Pancreas (tissue), 10 donors: ENCODE results near the gene RNASEL. TPM values are rescaled to one million over a fixed set of nuclear protein-coding genes. Genes with fewer than 3 reads are reported as not detected.
"Not testable (repeated sequence)": the region's sequence is repeated elsewhere in the genome, so short reads cannot be mapped to it uniquely, and the experiment has no call there.

Experiments
- ATAC-seq, 4 donors: fragments of 200-7000 bp; cut with Tn5 transposase; one replicate each; pipeline versions ENCODE4 v1.8.0 to v1.9.1; 2020; ENCODE audit warnings: mild to moderate bottlenecking in 4 of 4, moderate library complexity in 4 of 4
- DNase-seq, 6 donors: peaks; one replicate each; pipeline ENCODE4 v3.0.0-alpha.2; 2020
- FAIRE-seq: peaks from 2 replicates; lab custom pipeline; 2012; peaks lifted over from hg19 to GRCh38; lab: Jason Lieb, UNC
- H3K27ac ChIP-seq, 4 donors: fragments of 200-600 bp; sonication (generic); 1 replicate in 3 of 4; 2 replicates in 1 of 4; pipeline versions ENCODE4 v1.5.0 to v1.8.0; 2020
- H3K27me3 ChIP-seq, 4 donors: fragments of 200-600 bp; one replicate each; pipeline ENCODE4 v1.8.0; 2021
- H3K36me3 ChIP-seq, 3 donors: fragments of 200-600 bp; sonication (generic) in 1 of 3; one replicate each; pipeline versions ENCODE4 v1.5.0 to v1.8.0; 2020 to 2021
- H3K4me1 ChIP-seq, 3 donors: fragments of 200-600 bp; one replicate each; pipeline ENCODE4 v1.8.0; 2021
- H3K4me3 ChIP-seq, 4 donors: fragments of 200-600 bp; sonication (generic) in 2 of 4; one replicate each; pipeline versions ENCODE4 v1.5.0 to v1.8.0; 2020 to 2021
- H3K9me3 ChIP-seq, 4 donors: fragments of 200-600 bp; one replicate each; pipeline ENCODE4 v1.8.0; 2021
- WGBS, 2 donors: extraction: QIAGEN DNeasy Blood & Tissue Kit; methylation state at CpG; one replicate each; pipeline ENCODE4 v1.1.7; 2013; 5-methylcytosine and 5-hydroxymethylcytosine counted together
- intact Hi-C, 3 donors: fragments of 100-400 bp; cut with DNase I; formaldehyde crosslinking; loops; one replicate each; pipeline versions ENCODE4 v1.11.1 to v1.14.2; 2022
- polyA plus RNA-seq, 2 donors: library from polyadenylated mRNA; stranded (reverse); fragments of 200-250 nt; gene quantifications; one replicate each; pipeline ENCODE4 v1.2.3, GENCODE V29; 2013
- total RNA-seq, 6 donors: library from RNA; stranded (reverse); fragmentation: NEBNext Ultra II Directional in 4 of 6; extraction: Animal tissue kit (Norgen Biotek cat#: 25700) in 4 of 6; gene quantifications; one replicate each; pipeline versions ENCODE4 v1.2.1 to v1.2.4, GENCODE V29; 2021 to 2023
- TF ChIP-seq, protein P1 (sequence below), 4 donors: fragments of 200-600 bp; sonication (generic) in 3 of 4; IDR thresholded peaks; one replicate each; pipeline versions ENCODE4 v1.5.0 to v1.8.0; 2021; ENCODE audit warnings: antibody characterized with exemption in 4 of 4
- donor health status: healthy with polysubstance abuse.
- donor health status: DM: no; HTN: no; CAD: no; lungs with moderate emphysema.
- donor health status: DM: no; HTN: no; CAD: no.
- donor health status: control.
- donor health status: control.
- donor health status: Bipolar disorder and iron deficiency.
- donor health status: DM: yes; HTN: yes; CAD: no.
- donor health status: DM: no; HTN: no; CAD: no.
- donor health status: DM: no; HTN: no; CAD: no.
- donor health status: DM: yes; HTN: yes; CAD: no.

The RNASEL gene
- total and polyA plus RNA-seq, 8 donors: 1.1 to 7.0 (median 2.7) TPM

DNA sequence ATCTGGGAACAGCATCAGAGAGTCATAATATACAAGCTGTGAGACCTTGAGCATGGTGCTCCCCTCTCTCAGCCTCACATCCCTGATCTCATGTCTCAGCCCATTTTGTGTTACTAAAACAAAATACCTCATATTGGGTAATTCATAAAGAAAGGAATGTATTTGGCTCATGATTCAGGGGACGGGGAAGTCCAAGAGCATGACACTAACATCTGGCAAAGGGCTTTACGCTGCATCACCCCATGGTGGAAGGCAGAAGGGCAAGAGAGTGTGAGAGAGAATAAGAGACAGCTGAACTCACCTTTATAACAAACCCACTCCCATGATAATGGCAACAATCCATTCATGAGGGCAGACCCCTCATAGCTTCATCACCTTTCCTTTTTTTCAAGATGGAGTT is 36.5 kb downstream of the RNASEL start:
- DNase-seq (no peak), ATAC-seq (no peak), FAIRE-seq (no peak)
- H3K4me3 ChIP-seq: no peak overlapping the region
- intact Hi-C loops: no loop called here
- H3K27ac ChIP-seq: no peak overlapping the region
- H3K27me3 ChIP-seq: no peaks in the 10 kb centered on the region
- no peaks in the 10 kb centered on the region for H3K36me3 ChIP-seq
- H3K9me3 ChIP-seq: no peaks in the 10 kb centered on the region
- H3K4me1 ChIP-seq: no peaks in the 10 kb centered on the region
- 84 to 93% methylated on average over 2 of the region's 2 CpGs for WGBS, 2 donors
- TF ChIP-seq, protein P1, sequence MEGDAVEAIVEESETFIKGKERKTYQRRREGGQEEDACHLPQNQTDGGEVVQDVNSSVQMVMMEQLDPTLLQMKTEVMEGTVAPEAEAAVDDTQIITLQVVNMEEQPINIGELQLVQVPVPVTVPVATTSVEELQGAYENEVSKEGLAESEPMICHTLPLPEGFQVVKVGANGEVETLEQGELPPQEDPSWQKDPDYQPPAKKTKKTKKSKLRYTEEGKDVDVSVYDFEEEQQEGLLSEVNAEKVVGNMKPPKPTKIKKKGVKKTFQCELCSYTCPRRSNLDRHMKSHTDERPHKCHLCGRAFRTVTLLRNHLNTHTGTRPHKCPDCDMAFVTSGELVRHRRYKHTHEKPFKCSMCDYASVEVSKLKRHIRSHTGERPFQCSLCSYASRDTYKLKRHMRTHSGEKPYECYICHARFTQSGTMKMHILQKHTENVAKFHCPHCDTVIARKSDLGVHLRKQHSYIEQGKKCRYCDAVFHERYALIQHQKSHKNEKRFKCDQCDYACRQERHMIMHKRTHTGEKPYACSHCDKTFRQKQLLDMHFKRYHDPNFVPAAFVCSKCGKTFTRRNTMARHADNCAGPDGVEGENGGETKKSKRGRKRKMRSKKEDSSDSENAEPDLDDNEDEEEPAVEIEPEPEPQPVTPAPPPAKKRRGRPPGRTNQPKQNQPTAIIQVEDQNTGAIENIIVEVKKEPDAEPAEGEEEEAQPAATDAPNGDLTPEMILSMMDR (IDR thresholded peaks at IDR 0.05): no peak

DNA sequence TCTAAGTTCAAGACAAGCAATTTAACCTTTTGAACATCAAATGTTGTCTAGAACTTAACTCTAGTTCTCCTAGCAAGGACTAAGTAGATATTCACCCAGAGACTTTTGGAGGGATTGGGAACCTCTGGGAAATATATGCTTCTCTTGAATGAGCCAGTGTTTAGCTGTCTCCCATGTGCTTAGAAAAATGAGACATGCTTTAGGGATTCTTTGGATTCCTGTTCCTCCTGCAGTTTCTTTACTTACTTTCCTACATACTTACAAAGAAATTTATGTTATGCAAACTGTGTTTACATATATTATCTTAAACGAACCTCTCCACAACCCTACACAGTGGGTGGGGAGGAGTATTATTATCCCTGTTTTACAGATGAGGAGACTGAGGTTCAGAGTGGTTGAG is 39.2 kb downstream of the RNASEL start:
- DNase-seq: no peak
- TF ChIP-seq, protein P1 (IDR thresholded peaks at IDR 0.05): no peak
- no peaks in the 10 kb centered on the region for H3K27me3 ChIP-seq
- ATAC-seq: no peak
- intact Hi-C loops: no loop called here
- no peak overlapping the region for H3K4me3 ChIP-seq
- H3K4me1 ChIP-seq: no peaks in the 10 kb centered on the region
- no peak overlapping the region for H3K27ac ChIP-seq
- WGBS, 2 donors: 19 to 21% methylated on average over 1 of the region's 1 CpG
- FAIRE-seq: no peak
- H3K9me3 ChIP-seq: no peaks in the 10 kb centered on the region
- H3K36me3 ChIP-seq: no peaks in the 10 kb centered on the region

- Histone ChIP-seq H3K4me3 (no peak overlapping the region), H3K4me1 (no peaks in the 10 kb centered on the region), H3K27me3 (no peaks in the 10 kb centered on the region), H3K27ac (no peak overlapping the region), H3K9me3 (no peaks in the 10 kb centered on the region), H3K36me3 (no peaks in the 10 kb centered on the region)
- intact Hi-C loops: no loop called here
- TF ChIP-seq, protein P1 (IDR thresholded peaks at IDR 0.05): no peak
- DNase-seq (no peak), FAIRE-seq (no peak), ATAC-seq (no peak)
These were observed 39.7 kb downstream of the RNASEL start for GRCh38 chr1:182549346-182549745.

GRCh38 chr1:182533896-182534295 is 55.2 kb downstream of the RNASEL start:
- DNase-seq (no peak), FAIRE-seq (no peak), ATAC-seq (no peak)
- Histone ChIP-seq H3K27ac (no peak overlapping the region), H3K27me3 (no peaks in the 10 kb centered on the region), H3K4me3 (no peak overlapping the region), H3K4me1 (no peaks in the 10 kb centered on the region), H3K9me3 (no peaks in the 10 kb centered on the region), H3K36me3 (no peaks in the 10 kb centered on the region)
- TF ChIP-seq, protein P1 (IDR thresholded peaks at IDR 0.05): no peak
- 95 to 99% methylated on average over 2 of the region's 2 CpGs for WGBS, 2 donors
- intact Hi-C loops: no loop called here

DNA sequence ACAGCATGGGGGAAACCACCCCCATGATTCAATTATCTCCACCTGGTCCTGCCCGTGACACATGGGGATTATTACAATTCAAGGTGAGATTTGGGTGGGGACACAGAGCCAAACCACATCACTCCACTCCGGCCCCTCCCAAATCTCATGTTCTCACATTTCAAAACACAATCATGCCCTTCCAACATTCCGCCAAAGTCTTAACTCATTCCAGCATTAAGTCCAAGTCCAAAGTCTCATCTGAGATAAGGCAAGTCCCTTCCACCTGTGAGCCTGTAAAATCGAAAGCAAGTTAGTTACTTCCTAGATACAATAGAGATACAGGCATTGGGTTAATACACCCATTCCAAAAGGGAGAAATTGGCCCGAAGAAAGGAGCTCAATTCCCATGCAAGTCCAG is 60.9 kb downstream of the RNASEL start:
- H3K4me1 ChIP-seq, H3K27ac ChIP-seq, H3K36me3 ChIP-seq, FAIRE-seq, H3K27me3 ChIP-seq, H3K9me3 ChIP-seq, H3K4me3 ChIP-seq, DNase-seq, ATAC-seq, intact Hi-C loops: not testable (repeated sequence)
- WGBS, 2 donors: 52 to 63% methylated on average over 5 of the region's 5 CpGs

DNA sequence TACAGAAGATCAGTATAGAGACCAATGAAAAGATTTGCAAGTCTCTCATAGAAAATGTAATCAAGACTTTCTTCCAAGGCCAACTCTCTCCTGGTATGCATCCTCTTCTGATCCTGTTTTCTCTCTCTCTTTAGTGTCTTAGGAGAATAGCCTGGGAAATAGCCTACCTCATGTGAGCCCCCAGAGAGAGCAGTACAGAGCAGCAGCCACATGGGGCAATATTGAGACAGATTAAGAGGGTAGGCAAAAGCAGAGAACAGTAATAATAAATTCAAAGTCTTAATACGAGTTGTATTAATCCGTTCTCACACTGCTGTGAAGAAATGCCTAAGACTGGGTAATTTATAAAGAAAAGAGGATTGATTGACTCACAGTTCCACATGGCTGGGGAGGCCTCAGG is 61.4 kb downstream of the RNASEL start:
- TF ChIP-seq, protein P1 (IDR thresholded peaks at IDR 0.05): no peak
- no peaks in the 10 kb centered on the region for H3K4me1 ChIP-seq
- FAIRE-seq: no peak
- intact Hi-C loops: no loop called here
- H3K4me3 ChIP-seq: no peak overlapping the region
- H3K36me3 ChIP-seq: no peaks in the 10 kb centered on the region
- WGBS, 2 donors: 60 to 76% methylated on average over 2 of the region's 2 CpGs
- H3K27ac ChIP-seq: no peak overlapping the region
- no peak for ATAC-seq
- H3K27me3 ChIP-seq: no peaks in the 10 kb centered on the region
- H3K9me3 ChIP-seq: no peaks in the 10 kb centered on the region
- no peak for DNase-seq
